T-helper 17 cell (primary cell): ENCODE data around the gene TRIO. TPM values are rescaled to one million over a fixed set of nuclear protein-coding genes. Genes with fewer than 3 reads are reported as not detected.

Experiments
- ATAC-seq: fragments of 150-1000 bp; cut with Tn5 transposase; 2 replicates; pipeline ENCODE4 v1.10.0; 2021; ENCODE audit warnings: mild to moderate bottlenecking, moderate library complexity
- DNase-seq, 3 donors: peaks; one replicate each; pipeline versions ENCODE4 v3.0.0 to v3.0.0-alpha.2; 2020 to 2021
- H3K9me3 ChIP-seq: one replicate; pipeline ENCODE4 v1.7.0; 2013; ENCODE audit warnings: low read length, mild to moderate bottlenecking; ENCODE audit not compliant: control insufficient read depth, poor library complexity, severe bottlenecking
- H3K27ac Mint-ChIP-seq: one replicate; pipeline ENCODE4 v1.8.0; 2022; ENCODE audit warnings: mild to moderate bottlenecking, moderate library complexity, mixed read lengths
- H3K27me3 Mint-ChIP-seq: one replicate; pipeline ENCODE4 v1.8.0; 2022; ENCODE audit warnings: mixed read lengths
- H3K36me3 Mint-ChIP-seq: one replicate; pipeline ENCODE4 v1.8.0; 2022; ENCODE audit warnings: low read depth, mixed read lengths
- H3K4me1 Mint-ChIP-seq: one replicate; pipeline ENCODE4 v1.8.0; 2022; ENCODE audit warnings: mild to moderate bottlenecking, mixed read lengths
- H3K4me3 Mint-ChIP-seq: one replicate; pipeline ENCODE4 v1.8.0; 2022; ENCODE audit warnings: mild to moderate bottlenecking, moderate library complexity, mixed read lengths
- total RNA-seq, 4 donors: library from RNA in 2 of 4; stranded (reverse) in 2 of 4; gene quantifications; one replicate each; pipeline ENCODE4 v1.2.3 and lab custom pipeline; 2022 to 2026

The TRIO gene
- total RNA-seq, 2 donors from 2014 or later: 19.3 to 19.5 TPM

- H3K9me3 ChIP-seq: no peaks in the 10 kb centered on the region
- DNase-seq (no peak), ATAC-seq (no peak)
- no peaks in the 10 kb centered on the region for H3K27me3 Mint-ChIP-seq
- H3K27ac Mint-ChIP-seq: no peak overlapping the region
- no peak overlapping the region for H3K4me3 Mint-ChIP-seq
- no peaks in the 10 kb centered on the region for H3K36me3 Mint-ChIP-seq
- H3K4me1 Mint-ChIP-seq: no peaks in the 10 kb centered on the region
Measured at GRCh38 chr5:14457476-14457875, 314.3 kb downstream of the TRIO start.

- ATAC-seq: no peak
- H3K27ac Mint-ChIP-seq: peak overlapping the region; percentile 47
- no peak for DNase-seq
- H3K4me1 Mint-ChIP-seq: no peaks in the 10 kb centered on the region
- H3K36me3 Mint-ChIP-seq: no peaks in the 10 kb centered on the region
- no peaks in the 10 kb centered on the region for H3K9me3 ChIP-seq
- H3K27me3 Mint-ChIP-seq: no peaks in the 10 kb centered on the region
- H3K4me3 Mint-ChIP-seq: no peak overlapping the region
Measured at GRCh38 chr5:14458414-14458813, 315.3 kb downstream of the TRIO start.

GRCh38 chr5:14460844-14461398 lies 317.8 kb downstream of the TRIO start:
- Mint-ChIP-seq H3K27ac (no peak overlapping the region), H3K4me1 (peaks cover 6% of the 10 kb centered on the region), H3K36me3 (peaks cover 2% of the 10 kb centered on the region), H3K27me3 (no peaks in the 10 kb centered on the region), H3K4me3 (no peak overlapping the region)
- ATAC-seq (no peak), DNase-seq (no peak)
- no peaks in the 10 kb centered on the region for H3K9me3 ChIP-seq

- no peak for DNase-seq
- Mint-ChIP-seq H3K36me3 (peaks cover 2% of the 10 kb centered on the region), H3K27ac (peak overlapping the region; percentile 43), H3K4me1 (peaks cover 6% of the 10 kb centered on the region), H3K4me3 (no peak overlapping the region), H3K27me3 (no peaks in the 10 kb centered on the region)
- no peaks in the 10 kb centered on the region for H3K9me3 ChIP-seq
- ATAC-seq: no peak
Measured at GRCh38 chr5:14462681-14463080, 319.5 kb downstream of the TRIO start.

- Mint-ChIP-seq H3K27ac (no peak overlapping the region), H3K27me3 (peaks cover 4% of the 10 kb centered on the region), H3K4me1 (peaks cover 6% of the 10 kb centered on the region), H3K4me3 (no peak overlapping the region), H3K36me3 (peaks cover 2% of the 10 kb centered on the region)
- no peak for DNase-seq
- no peaks in the 10 kb centered on the region for H3K9me3 ChIP-seq
- peak; percentile 33 for ATAC-seq
Measured at GRCh38 chr5:14463629-14464028, 320.5 kb downstream of the TRIO start.

DNA sequence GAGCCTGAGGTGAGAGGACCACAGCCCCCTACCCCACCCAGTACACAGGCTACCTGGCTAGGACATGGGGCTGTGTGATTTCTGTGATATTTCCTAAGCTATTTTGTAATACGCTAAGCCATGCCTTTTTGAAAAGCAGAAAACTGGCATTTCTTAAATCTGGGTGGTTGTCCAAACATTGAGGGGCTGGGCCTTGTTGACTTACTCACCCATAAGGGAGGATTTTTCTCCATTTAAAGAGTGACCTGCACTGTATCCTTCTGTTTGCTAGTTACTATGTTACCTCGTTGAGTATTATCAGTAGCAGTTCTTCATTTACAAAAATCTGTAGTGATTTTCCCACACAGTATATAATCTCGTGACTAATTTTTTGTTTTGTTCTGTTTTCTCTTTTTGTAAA lies 321.0 kb downstream of the TRIO start:
- H3K27me3 Mint-ChIP-seq: peaks cover 8% of the 10 kb centered on the region
- H3K9me3 ChIP-seq: no peaks in the 10 kb centered on the region
- peaks cover 2% of the 10 kb centered on the region for H3K36me3 Mint-ChIP-seq
- H3K4me1 Mint-ChIP-seq: peaks cover 6% of the 10 kb centered on the region
- ATAC-seq (no peak), DNase-seq (no peak)
- H3K4me3 Mint-ChIP-seq: no peak overlapping the region
- no peak overlapping the region for H3K27ac Mint-ChIP-seq

DNA sequence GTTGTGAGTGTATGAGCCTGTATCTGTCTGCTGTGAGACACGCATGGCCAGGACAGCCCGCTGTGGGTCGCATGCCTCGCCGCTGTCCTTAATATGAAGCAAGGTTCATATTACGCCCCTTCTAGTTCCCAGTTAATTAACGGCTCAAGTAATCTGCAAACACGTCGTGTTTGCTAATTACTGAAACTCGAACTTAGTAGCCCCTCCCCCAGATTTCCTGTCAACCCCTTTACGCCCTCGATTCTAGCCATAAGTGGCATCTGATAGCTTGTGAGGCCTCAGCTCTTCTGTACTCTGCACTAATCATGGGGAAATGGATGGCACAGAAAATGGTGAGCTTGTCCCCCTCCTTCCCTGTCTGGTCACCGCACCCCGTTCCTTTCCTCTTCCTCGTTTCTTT lies 321.5 kb downstream of the TRIO start:
- Mint-ChIP-seq H3K4me1 (peaks cover 6% of the 10 kb centered on the region), H3K27ac (no peak overlapping the region), H3K4me3 (no peak overlapping the region), H3K36me3 (peaks cover 2% of the 10 kb centered on the region), H3K27me3 (peaks cover 8% of the 10 kb centered on the region)
- no peaks in the 10 kb centered on the region for H3K9me3 ChIP-seq
- DNase-seq (no peak), ATAC-seq (no peak)

- ATAC-seq (no peak), DNase-seq (no peak)
- Mint-ChIP-seq H3K4me3 (no peak overlapping the region), H3K4me1 (peaks cover 6% of the 10 kb centered on the region), H3K27ac (no peak overlapping the region), H3K27me3 (peaks cover 8% of the 10 kb centered on the region), H3K36me3 (peaks cover 2% of the 10 kb centered on the region)
- H3K9me3 ChIP-seq: no peaks in the 10 kb centered on the region
Measured at GRCh38 chr5:14465116-14465515, 322.0 kb downstream of the TRIO start.

GRCh38 chr5:14465776-14466175 lies 322.6 kb downstream of the TRIO start:
- no peaks in the 10 kb centered on the region for H3K9me3 ChIP-seq
- ATAC-seq (no peak), DNase-seq (no peak)
- Mint-ChIP-seq H3K27ac (no peak overlapping the region), H3K36me3 (peaks cover 2% of the 10 kb centered on the region), H3K4me1 (peaks cover 6% of the 10 kb centered on the region), H3K4me3 (no peak overlapping the region), H3K27me3 (peaks cover 8% of the 10 kb centered on the region)

DNA sequence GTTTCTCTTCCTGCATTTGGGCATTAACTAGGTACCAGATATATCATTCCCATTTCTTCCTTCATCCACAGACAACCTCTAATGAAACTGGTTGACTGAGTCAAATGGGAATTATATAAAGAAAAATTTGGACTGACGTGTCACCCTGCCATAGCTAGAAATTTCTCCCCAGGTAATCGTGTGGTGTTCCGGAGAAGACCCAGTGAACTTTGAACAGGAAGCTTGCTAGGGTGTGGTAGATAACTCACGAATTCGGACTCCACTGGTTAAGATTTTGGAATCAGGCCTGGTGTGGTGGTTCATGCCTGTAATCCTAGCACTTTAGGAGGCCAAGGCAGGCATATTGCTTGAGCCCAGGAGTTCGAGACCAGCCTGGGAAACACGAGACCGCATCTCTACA lies 324.1 kb downstream of the TRIO start:
- no peaks in the 10 kb centered on the region for H3K9me3 ChIP-seq
- ATAC-seq (no peak), DNase-seq (no peak)
- no peak overlapping the region for H3K4me3 Mint-ChIP-seq
- H3K36me3 Mint-ChIP-seq: peaks cover 2% of the 10 kb centered on the region
- H3K4me1 Mint-ChIP-seq: peaks cover 6% of the 10 kb centered on the region
- peaks cover 8% of the 10 kb centered on the region for H3K27me3 Mint-ChIP-seq
- no peak overlapping the region for H3K27ac Mint-ChIP-seq

DNA sequence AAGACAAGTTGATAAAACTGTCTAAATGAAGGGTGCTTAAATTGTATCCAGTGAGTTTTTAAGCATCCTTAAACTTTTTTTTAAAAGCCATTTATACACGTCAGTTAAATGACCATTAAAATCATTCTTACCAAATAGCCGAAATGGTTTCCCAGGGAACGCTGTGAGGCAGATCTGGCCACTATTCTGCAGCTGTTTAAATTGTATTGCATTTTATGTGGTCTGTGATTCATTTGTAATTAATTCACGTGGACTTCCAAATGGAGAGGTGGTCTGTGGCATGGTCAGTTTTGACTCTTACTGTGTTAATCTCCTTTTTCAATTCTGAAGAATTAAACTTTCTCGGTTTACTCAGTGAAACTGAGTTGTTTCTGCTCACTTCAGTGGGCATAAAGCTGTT lies 324.7 kb downstream of the TRIO start:
- peaks cover 6% of the 10 kb centered on the region for H3K4me1 Mint-ChIP-seq
- no peaks in the 10 kb centered on the region for H3K9me3 ChIP-seq
- DNase-seq: no peak
- peaks cover 2% of the 10 kb centered on the region for H3K36me3 Mint-ChIP-seq
- H3K27ac Mint-ChIP-seq: no peak overlapping the region
- no peak overlapping the region for H3K4me3 Mint-ChIP-seq
- no peak for ATAC-seq
- peaks cover 8% of the 10 kb centered on the region for H3K27me3 Mint-ChIP-seq

GRCh38 chr5:14469551-14470377 lies 326.6 kb downstream of the TRIO start:
- no peaks in the 10 kb centered on the region for H3K9me3 ChIP-seq
- no peak overlapping the region for H3K27ac Mint-ChIP-seq
- ATAC-seq (no peak), DNase-seq (no peak)
- H3K4me3 Mint-ChIP-seq: no peak overlapping the region
- peaks cover 3% of the 10 kb centered on the region for H3K4me1 Mint-ChIP-seq
- H3K27me3 Mint-ChIP-seq: peaks cover 8% of the 10 kb centered on the region
- no peaks in the 10 kb centered on the region for H3K36me3 Mint-ChIP-seq

- Mint-ChIP-seq H3K4me1 (no peaks in the 10 kb centered on the region), H3K27ac (no peak overlapping the region), H3K4me3 (no peak overlapping the region), H3K27me3 (peaks cover 8% of the 10 kb centered on the region), H3K36me3 (peaks cover 2% of the 10 kb centered on the region)
- no peaks in the 10 kb centered on the region for H3K9me3 ChIP-seq
- DNase-seq: no peak
- ATAC-seq: no peak
Measured at GRCh38 chr5:14471507-14471906, 328.4 kb downstream of the TRIO start.
